Endothelial cell of umbilical vein (primary cell): ENCODE data around the gene ABR. TPM values are rescaled to one million over a fixed set of nuclear protein-coding genes. Genes with fewer than 3 reads are reported as not detected.

Experiments
- BruUV-seq: library from RNA; stranded (reverse); fragments of 400-500 nt; replicated peaks from 2 replicates; lab custom pipeline; 2021; lab: Mats Ljungman, UMichigan
- CTCF ChIA-PET: fragments of 300-600, 350-600 bp; sonication (Branson Sonifier 250); formaldehyde crosslinking; loops from one replicate; lab custom pipeline; 2021; ENCODE audit warnings: antibody characterized with exemption, inconsistent platforms; lab: Charles Lee
- POLR2A ChIA-PET: fragments of 300-600, 350-600 bp; sonication (Branson Sonifier 250); formaldehyde crosslinking; loops from one replicate; lab custom pipeline; 2021; ENCODE audit warnings: antibody characterized with exemption, inconsistent platforms; lab: Charles Lee
- DNase-seq: peaks from one replicate; pipeline ENCODE4 v3.0.0-alpha.2; 2011; ENCODE audit warnings: low read depth, low spot score
- FAIRE-seq: peaks from 2 replicates; lab custom pipeline; 2011; peaks lifted over from hg19 to GRCh38; lab: Jason Lieb, UNC
- H2AFZ ChIP-seq: 2 replicates; pipeline ENCODE4 v1.6.0; 2012; ENCODE audit warnings: low read depth, low read length, control low read depth, inconsistent platforms
- H3K27ac ChIP-seq: 2 replicates; pipeline ENCODE4 v1.5.1; 2011; ENCODE audit warnings: low read depth, mild to moderate bottlenecking, control low read depth, low read length, moderate library complexity; ENCODE audit not compliant: insufficient read depth
- H3K27me3 ChIP-seq, 2 experiments: 2 replicates each; pipeline versions ENCODE4 v1.6.0 to v1.6.1; 2011; ENCODE audit warnings: low read length in 2 of 2, mixed read lengths in 1 of 2; ENCODE audit not compliant: control insufficient read depth in 2 of 2, insufficient read depth in 2 of 2
- H3K36me3 ChIP-seq, 2 experiments: 2 replicates in 1 of 2; 3 replicates in 1 of 2; pipeline ENCODE4 v1.5.1; 2011; ENCODE audit warnings: low read length in 2 of 2, mild to moderate bottlenecking in 1 of 2, moderate library complexity in 1 of 2; ENCODE audit not compliant: control insufficient read depth in 2 of 2, insufficient read depth in 2 of 2; ENCODE audit errors: extremely low read depth in 1 of 2
- H3K4me1 ChIP-seq: 3 replicates; pipeline ENCODE4 v1.5.1; 2011; ENCODE audit warnings: mild to moderate bottlenecking, low read length; ENCODE audit not compliant: control insufficient read depth, insufficient read depth; ENCODE audit errors: extremely low read depth
- H3K4me2 ChIP-seq: 2 replicates; pipeline ENCODE4 v1.6.1; 2011; ENCODE audit warnings: low read length, control low read depth, mixed read lengths; ENCODE audit not compliant: insufficient read depth
- H3K4me3 ChIP-seq, 3 experiments: fragments of 200-600 bp in 1 of 3; sonication (generic), shearing (Covaris generic) in 1 of 3; replicated peaks in 1 of 3; 2 replicates each; pipeline ENCODE4 v1.5.1; 2011 to 2016; ENCODE audit warnings: control low read depth in 3 of 3, low read length in 3 of 3, mild to moderate bottlenecking in 2 of 3, inconsistent platforms in 1 of 3, low read depth in 1 of 3, moderate library complexity in 1 of 3; ENCODE audit not compliant: insufficient read depth in 1 of 3
- H3K79me2 ChIP-seq: 2 replicates; pipeline ENCODE4 v1.6.0; 2012; ENCODE audit warnings: low read length, inconsistent platforms; ENCODE audit not compliant: control insufficient read depth, insufficient read depth
- H3K9ac ChIP-seq: replicated peaks from 2 replicates; pipeline ENCODE3; 2011; ENCODE audit warnings: low read length, control low read depth; ENCODE audit not compliant: insufficient read depth; ENCODE audit errors: extremely low read depth
- H3K9me1 ChIP-seq: replicated peaks from 3 replicates; pipeline ENCODE4 v1.6.0; 2011; ENCODE audit warnings: mild to moderate bottlenecking, low read length; ENCODE audit not compliant: control insufficient read depth, insufficient read depth; ENCODE audit errors: extremely low read depth
- H3K9me3 ChIP-seq: replicated peaks from 2 replicates; pipeline ENCODE4 v1.5.1; 2012; ENCODE audit warnings: low read length, inconsistent platforms; ENCODE audit not compliant: control insufficient read depth, insufficient read depth
- H4K20me1 ChIP-seq: replicated peaks from 2 replicates; pipeline ENCODE3; 2011; ENCODE audit warnings: mild to moderate bottlenecking, low read length; ENCODE audit not compliant: control insufficient read depth, insufficient read depth; ENCODE audit errors: extremely low read depth
- CTCF ChIP-seq, 2 donors: IDR thresholded peaks; 1 replicate in 1 of 2; 2 replicates in 1 of 2; pipeline ENCODE4 v1.5.1; 2011; ENCODE audit warnings: low read length in 2 of 2, mild to moderate bottlenecking in 2 of 2, moderate library complexity in 2 of 2, control low read depth in 1 of 2, inconsistent platforms in 1 of 2, low read depth in 1 of 2; ENCODE audit not compliant: insufficient read depth in 1 of 2; ENCODE audit errors: extremely low read depth in 1 of 2
- EZH2 ChIP-seq: IDR thresholded peaks from 2 replicates; pipeline ENCODE4 v1.6.1; 2012; ENCODE audit warnings: borderline replicate concordance, low read depth, mild to moderate bottlenecking, moderate library complexity, low read length, inconsistent platforms; ENCODE audit not compliant: severe bottlenecking
- FOS ChIP-seq: IDR thresholded peaks from 2 replicates; pipeline ENCODE4 v1.6.1; 2011; ENCODE audit warnings: mild to moderate bottlenecking, low read length, moderate library complexity, borderline replicate concordance; ENCODE audit not compliant: insufficient read depth
- GATA2 ChIP-seq: IDR thresholded peaks from 2 replicates; pipeline ENCODE4 v1.7.0; 2011; ENCODE audit warnings: low read depth, mild to moderate bottlenecking, moderate library complexity, mixed read lengths, low read length; ENCODE audit not compliant: insufficient read length, insufficient read depth
- JUN ChIP-seq: IDR thresholded peaks from 2 replicates; pipeline ENCODE4 v1.6.1; 2011; ENCODE audit warnings: borderline replicate concordance, low read depth; ENCODE audit not compliant: insufficient read length, insufficient read depth
- MAX ChIP-seq: IDR thresholded peaks from 2 replicates; pipeline ENCODE4 v1.6.1; 2011; ENCODE audit not compliant: insufficient read depth, insufficient read length
- MYC ChIP-seq: IDR thresholded peaks from one replicate; pipeline ENCODE4 v1.6.1; 2011; ENCODE audit warnings: mild to moderate bottlenecking, low read depth, low read length
- POLR2A ChIP-seq: IDR thresholded peaks from 2 replicates; pipeline ENCODE4 v1.6.1; 2012; ENCODE audit warnings: low read depth, mild to moderate bottlenecking, control low read depth, low read length
- POLR2AphosphoS5 ChIP-seq: IDR thresholded peaks from 2 replicates; pipeline ENCODE4 v1.6.1; 2012; ENCODE audit warnings: low read depth, mild to moderate bottlenecking, control low read depth, low read length, moderate library complexity; ENCODE audit not compliant: insufficient read depth
- dilution Hi-C: fragments of 300-500 bp; cut with MboI; formaldehyde crosslinking; loops from one replicate; pipeline ENCODE4 v1.15.0; 2019; ENCODE audit warnings: low sequenced_read_pairs; ENCODE audit not compliant: extremely low pct_ligation_motif_present
- intact Hi-C: fragments of 100-400 bp; cut with micrococcal nuclease; formaldehyde crosslinking; loops from one replicate; pipeline ENCODE4 v1.10.0; 2022
- polyA plus RNA-seq, 4 experiments: library from polyadenylated mRNA; depleted of rRNA in 3 of 4; stranded (reverse) in 3 of 4; unstranded in 1 of 4; fragments of >200 nt; gene quantifications; 2 replicates each; pipeline versions ENCODE4 v1.2.1 to v1.2.3, GENCODE V29; 2011 to 2012; ENCODE audit warnings: missing spikeins in 1 of 4
- total RNA-seq: library from RNA; stranded (reverse); gene quantifications from 2 replicates; pipeline ENCODE4 v1.2.3, GENCODE V29; 2021

ABR gene
- total and polyA plus RNA-seq, 2 donors (not counting 3 experiments of a cell fraction or from before 2014, with no cell fraction given) = 83.5 to 96.8 TPM

- Histone ChIP-seq H3K9me1 (no peaks in the 10 kb centered on the region), H3K36me3 (peaks cover 0 to 35% of the 10 kb centered on the region in 2 experiments), H2AFZ (no peak overlapping the region), H3K4me3 (no peak overlapping the region), H4K20me1 (no peaks in the 10 kb centered on the region), H3K9me3 (no peaks in the 10 kb centered on the region), H3K9ac (no peak overlapping the region), H3K4me1 (peaks cover 11% of the 10 kb centered on the region), H3K27ac (no peak overlapping the region), H3K4me2 (no peak overlapping the region), H3K27me3 (no peaks in the 10 kb centered on the region), H3K79me2 (no peaks in the 10 kb centered on the region)
- CTCF ChIA-PET = interaction anchor here (2.0 kb wide), 1 partner anchor 33 kb away, joined by 10 read pairs; no protein-coding TSS in a partner anchor
- intact Hi-C loops (no loop called here), dilution Hi-C loops (no loop called here)
- POLR2A ChIA-PET = no interaction called here
- BruUV-seq = no TSS peak
- no peak for DNase-seq
- TF ChIP-seq MAX (no peak), MYC (no peak), CTCF (IDR thresholded peaks at IDR 0.05; ENCODE audit: extremely low read depth in 1 of 2, insufficient read depth in 1 of 2, low read depth in 1 of 2, low read length in 2 of 2) (no peak), EZH2 (no peak), GATA2 (no peak), FOS (no peak), POLR2A (no peak), POLR2AphosphoS5 (no peak), JUN (no peak)
- FAIRE-seq = no peak
Observed at GRCh38 chr17:1091190-1091534, 88.6 kb downstream of the ABR start.
